Measurements from ENCODE around the gene HERPUD1. TPM values are rescaled to one million over a fixed set of nuclear protein-coding genes. Genes with fewer than 3 reads are reported as not detected.
A peak's percentile ranks its signal among the peaks of the same experiment; 100 is the strongest.
"Not testable (repeated sequence)": the region's sequence is repeated elsewhere in the genome, so short reads cannot be mapped to it uniquely, and the experiment has no call there.

The HERPUD1 gene
- total and polyA plus RNA-seq, 4 donors: 77.2 to 245 (median 132) TPM

DNA sequence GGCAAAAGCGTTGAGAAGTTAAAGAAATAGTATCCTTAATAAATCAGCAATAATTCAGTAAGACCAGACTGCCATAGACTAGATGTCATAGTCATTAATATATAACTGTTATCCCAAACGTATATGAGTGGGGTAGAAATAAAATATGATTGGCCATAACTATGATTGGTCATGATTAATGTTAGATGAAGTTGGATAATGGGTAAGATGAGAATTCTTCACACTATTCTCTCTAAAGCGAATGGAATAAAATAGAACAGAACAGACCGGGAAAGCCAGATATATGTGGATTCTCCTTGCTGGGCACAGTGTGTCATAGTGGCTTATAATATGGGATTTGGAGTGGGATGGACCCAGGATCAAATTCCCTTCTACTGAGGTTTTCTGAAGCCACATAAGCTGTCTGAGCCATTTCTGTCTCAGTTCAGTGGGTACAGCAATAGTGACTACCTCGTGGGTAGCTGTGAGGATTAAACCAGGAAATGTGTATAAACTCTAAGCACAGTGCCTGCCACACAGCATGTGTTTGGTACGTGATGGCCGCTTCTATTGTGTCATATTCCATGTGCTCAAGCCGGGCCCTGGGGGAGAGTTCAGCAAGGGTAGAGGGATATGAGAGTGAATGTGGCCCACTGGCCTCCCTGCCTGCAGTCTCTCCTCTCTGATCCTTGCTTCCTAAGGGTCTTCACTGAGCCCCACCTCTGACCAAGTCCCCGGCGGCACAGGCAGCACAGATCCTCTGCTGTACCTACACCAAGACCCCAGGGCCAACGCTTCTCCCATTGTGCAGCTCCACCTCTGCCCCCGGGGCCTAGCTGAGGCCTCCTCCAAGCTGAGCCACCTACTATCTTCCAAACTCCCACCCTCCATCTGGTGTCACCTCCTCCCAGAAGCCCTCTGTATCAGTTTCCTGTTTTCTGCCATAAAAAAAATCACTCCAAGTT lies 33.5 kb downstream of the HERPUD1 start:
- DNase-seq (ENCODE audit: low read depth in 4 of 6, low spot score in 6 of 6): no peak
- Histone ChIP-seq H3K4me1 (ENCODE audit: control insufficient read depth, insufficient read depth, low read length) (peaks cover 22% of the 10 kb centered on the region), H3K9me3 (ENCODE audit: control insufficient read depth, insufficient read depth, low read length) (no peaks in the 10 kb centered on the region), H3K27ac (ENCODE audit: low read depth, low read length) (peak overlapping the region; percentile 1), H3K4me3 (ENCODE audit: low read depth, low read length) (no peak overlapping the region), H3K27me3 (ENCODE audit: control insufficient read depth, insufficient read depth, low read length) (no peaks in the 10 kb centered on the region), H3K36me3 (ENCODE audit: control insufficient read depth, insufficient read depth, low read length) (no peaks in the 10 kb centered on the region)
- WGBS (ENCODE audit: insufficient coverage): 77% methylated on average over 8 of the region's 12 CpGs

DNA sequence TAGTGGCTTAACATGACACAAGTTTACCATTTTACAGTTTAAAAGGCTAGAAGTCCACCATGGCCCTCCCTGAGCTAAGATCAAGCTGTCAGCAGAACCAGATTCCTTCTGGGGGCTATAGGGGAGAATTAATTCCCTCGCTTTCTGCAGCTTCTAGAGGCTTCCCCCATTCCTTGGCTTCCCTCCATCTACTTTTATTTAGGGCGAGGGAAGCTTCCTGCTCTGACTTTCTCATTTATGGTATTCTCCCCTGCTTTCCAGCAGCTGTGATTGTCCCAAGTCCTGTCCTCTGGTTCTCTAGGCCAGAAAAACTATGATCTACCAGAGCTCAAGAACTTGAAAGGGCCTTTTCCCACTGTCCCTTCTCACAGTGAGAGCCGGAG lies 34.1 kb downstream of the HERPUD1 start:
- Histone ChIP-seq H3K4me1 (ENCODE audit: control insufficient read depth, insufficient read depth, low read length) (peaks cover 15% of the 10 kb centered on the region), H3K4me3 (ENCODE audit: low read depth, low read length) (no peak overlapping the region), H3K9me3 (ENCODE audit: control insufficient read depth, insufficient read depth, low read length) (no peaks in the 10 kb centered on the region), H3K27ac (ENCODE audit: low read depth, low read length) (peak overlapping the region; percentile 1), H3K27me3 (ENCODE audit: control insufficient read depth, insufficient read depth, low read length) (no peaks in the 10 kb centered on the region), H3K36me3 (ENCODE audit: control insufficient read depth, insufficient read depth, low read length) (no peaks in the 10 kb centered on the region)
- no peak for DNase-seq (ENCODE audit: low read depth in 4 of 6, low spot score in 6 of 6)
- WGBS (ENCODE audit: insufficient coverage): 67% methylated on average over 1 of the region's 3 CpGs

DNA sequence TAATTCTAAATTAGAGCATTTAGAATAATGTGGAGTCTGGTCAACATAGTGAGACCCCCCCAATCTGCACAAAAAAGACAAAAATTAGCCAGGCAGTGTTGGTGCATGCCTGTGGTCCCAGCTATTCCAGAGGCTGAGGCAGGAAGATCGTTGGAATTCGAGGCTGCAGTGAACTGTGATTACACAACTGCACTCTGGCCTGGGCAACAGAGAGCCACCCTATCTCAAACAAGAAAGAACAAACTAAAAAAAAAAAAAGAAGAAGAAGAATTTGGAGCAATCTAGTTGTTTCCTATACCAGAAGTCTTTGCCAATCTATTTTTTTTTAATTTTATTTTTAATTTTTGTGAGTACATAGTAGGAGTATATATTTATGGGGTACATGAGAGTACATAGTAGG lies 35.8 kb downstream of the HERPUD1 start:
- H3K36me3 ChIP-seq (ENCODE audit: control insufficient read depth, insufficient read depth, low read length): no peaks in the 10 kb centered on the region
- H3K4me1 ChIP-seq (ENCODE audit: control insufficient read depth, insufficient read depth, low read length): peaks cover 5% of the 10 kb centered on the region
- no peaks in the 10 kb centered on the region for H3K27me3 ChIP-seq (ENCODE audit: control insufficient read depth, insufficient read depth, low read length)
- WGBS (ENCODE audit: insufficient coverage): no CpG with 5 or more reads among the region's 2 CpGs
- no peak for DNase-seq (ENCODE audit: low read depth in 4 of 6, low spot score in 6 of 6)
- no peak overlapping the region for H3K4me3 ChIP-seq (ENCODE audit: low read depth, low read length)
- H3K27ac ChIP-seq (ENCODE audit: low read depth, low read length): no peak overlapping the region
- no peaks in the 10 kb centered on the region for H3K9me3 ChIP-seq (ENCODE audit: control insufficient read depth, insufficient read depth, low read length)

GRCh38 chr16:56969769-56970168 lies 37.8 kb downstream of the HERPUD1 start:
- WGBS (ENCODE audit: insufficient coverage): 89% methylated on average over 7 of the region's 7 CpGs
- H3K4me3 ChIP-seq (ENCODE audit: low read depth, low read length): no peak overlapping the region
- H3K27me3 ChIP-seq (ENCODE audit: control insufficient read depth, insufficient read depth, low read length): no peaks in the 10 kb centered on the region
- no peak for DNase-seq (ENCODE audit: low read depth in 4 of 6, low spot score in 6 of 6)
- H3K9me3 ChIP-seq (ENCODE audit: control insufficient read depth, insufficient read depth, low read length): no peaks in the 10 kb centered on the region
- no peaks in the 10 kb centered on the region for H3K36me3 ChIP-seq (ENCODE audit: control insufficient read depth, insufficient read depth, low read length)
- peaks cover 5% of the 10 kb centered on the region for H3K4me1 ChIP-seq (ENCODE audit: control insufficient read depth, insufficient read depth, low read length)
- H3K27ac ChIP-seq (ENCODE audit: low read depth, low read length): no peak overlapping the region

GRCh38 chr16:56970934-56971767 lies 39.2 kb downstream of the HERPUD1 start:
- Histone ChIP-seq H3K27ac (ENCODE audit: low read depth, low read length) (no peak overlapping the region), H3K4me1 (ENCODE audit: control insufficient read depth, insufficient read depth, low read length) (no peaks in the 10 kb centered on the region), H3K9me3 (ENCODE audit: control insufficient read depth, insufficient read depth, low read length) (no peaks in the 10 kb centered on the region), H3K36me3 (ENCODE audit: control insufficient read depth, insufficient read depth, low read length) (no peaks in the 10 kb centered on the region), H3K4me3 (ENCODE audit: low read depth, low read length) (no peak overlapping the region), H3K27me3 (ENCODE audit: control insufficient read depth, insufficient read depth, low read length) (no peaks in the 10 kb centered on the region)
- 87% methylated on average over 8 of the region's 8 CpGs for WGBS (ENCODE audit: insufficient coverage)
- no peak for DNase-seq (ENCODE audit: low read depth in 4 of 6, low spot score in 6 of 6)

DNA sequence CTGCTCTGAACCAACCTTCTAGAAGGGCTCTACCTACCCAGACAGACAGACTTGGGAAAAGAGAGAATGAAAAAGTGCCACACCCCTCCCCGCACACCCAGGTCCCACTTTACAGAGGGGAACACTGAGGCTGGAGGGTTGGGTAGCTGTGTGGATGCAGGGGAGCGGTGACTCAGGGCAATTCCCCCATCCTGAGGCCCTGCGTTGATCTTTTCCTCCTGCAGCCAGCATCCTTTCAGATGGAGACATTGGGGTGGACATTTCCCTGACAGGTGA lies 39.8 kb downstream of the HERPUD1 start:
- no CpG with 5 or more reads among the region's 3 CpGs for WGBS (ENCODE audit: insufficient coverage)
- no peak for DNase-seq (ENCODE audit: low read depth in 4 of 6, low spot score in 6 of 6)
- H3K4me1 ChIP-seq (ENCODE audit: control insufficient read depth, insufficient read depth, low read length): no peaks in the 10 kb centered on the region
- H3K27ac ChIP-seq (ENCODE audit: low read depth, low read length): no peak overlapping the region
- H3K36me3 ChIP-seq (ENCODE audit: control insufficient read depth, insufficient read depth, low read length): no peaks in the 10 kb centered on the region
- no peaks in the 10 kb centered on the region for H3K27me3 ChIP-seq (ENCODE audit: control insufficient read depth, insufficient read depth, low read length)
- no peak overlapping the region for H3K4me3 ChIP-seq (ENCODE audit: low read depth, low read length)
- no peaks in the 10 kb centered on the region for H3K9me3 ChIP-seq (ENCODE audit: control insufficient read depth, insufficient read depth, low read length)

- WGBS (ENCODE audit: insufficient coverage): 69% methylated on average over 15 of the region's 18 CpGs
- no peak overlapping the region for H3K27ac ChIP-seq (ENCODE audit: low read depth, low read length)
- no peaks in the 10 kb centered on the region for H3K9me3 ChIP-seq (ENCODE audit: control insufficient read depth, insufficient read depth, low read length)
- no peaks in the 10 kb centered on the region for H3K4me1 ChIP-seq (ENCODE audit: control insufficient read depth, insufficient read depth, low read length)
- H3K4me3 ChIP-seq (ENCODE audit: low read depth, low read length): no peak overlapping the region
- DNase-seq (ENCODE audit: low read depth in 4 of 6, low spot score in 6 of 6): no peak
- H3K36me3 ChIP-seq (ENCODE audit: control insufficient read depth, insufficient read depth, low read length): no peaks in the 10 kb centered on the region
- no peaks in the 10 kb centered on the region for H3K27me3 ChIP-seq (ENCODE audit: control insufficient read depth, insufficient read depth, low read length)
Observed at GRCh38 chr16:56972403-56973293, 40.7 kb downstream of the HERPUD1 start.

- Histone ChIP-seq H3K36me3 (ENCODE audit: control insufficient read depth, insufficient read depth, low read length) (no peaks in the 10 kb centered on the region), H3K27me3 (ENCODE audit: control insufficient read depth, insufficient read depth, low read length) (no peaks in the 10 kb centered on the region), H3K9me3 (ENCODE audit: control insufficient read depth, insufficient read depth, low read length) (no peaks in the 10 kb centered on the region), H3K27ac (ENCODE audit: low read depth, low read length) (no peak overlapping the region), H3K4me1 (ENCODE audit: control insufficient read depth, insufficient read depth, low read length) (no peaks in the 10 kb centered on the region), H3K4me3 (ENCODE audit: low read depth, low read length) (no peak overlapping the region)
- no peak for DNase-seq (ENCODE audit: low read depth in 4 of 6, low spot score in 6 of 6)
- 81% methylated on average over 7 of the region's 9 CpGs for WGBS (ENCODE audit: insufficient coverage)
Observed at GRCh38 chr16:56973294-56973689, 41.4 kb downstream of the HERPUD1 start.

- not testable (repeated sequence) for H3K9me3 ChIP-seq (ENCODE audit: control insufficient read depth, insufficient read depth, low read length); H3K27ac ChIP-seq (ENCODE audit: low read depth, low read length); H3K27me3 ChIP-seq (ENCODE audit: control insufficient read depth, insufficient read depth, low read length); H3K4me1 ChIP-seq (ENCODE audit: control insufficient read depth, insufficient read depth, low read length); H3K4me3 ChIP-seq (ENCODE audit: low read depth, low read length); DNase-seq (ENCODE audit: low read depth in 4 of 6, low spot score in 6 of 6); H3K36me3 ChIP-seq (ENCODE audit: control insufficient read depth, insufficient read depth, low read length)
- WGBS (ENCODE audit: insufficient coverage): no CpG with 5 or more reads among the region's 7 CpGs
Observed at GRCh38 chr16:56973899-56974298, 42.0 kb downstream of the HERPUD1 start.
